K562 (cell line): ENCODE data around the gene FMN1. TPM values are rescaled to one million over a fixed set of nuclear protein-coding genes. Genes with fewer than 3 reads are reported as not detected.

ENCODE experiments used
- ATAC-seq: fragments of 200-7000 bp; cut with Tn5 transposase; 3 replicates; pipeline ENCODE4 v1.9.1; 2020; ENCODE audit warnings: moderate library complexity
- BruUV-seq: library from RNA; stranded (reverse); fragments of 400-500 nt; replicated peaks from 2 replicates; lab custom pipeline; 2021; lab: Mats Ljungman, UMichigan
- CTCF ChIA-PET: fragments of 300-600 bp; formaldehyde crosslinking; extraction: SDS; loops from one replicate; lab custom pipeline; 2021; ENCODE audit warnings: low intra/inter-chr PET ratio; lab: Yijun Ruan, JAX
- POLR2A ChIA-PET: fragments of 300-600, 350-650 bp; sonication (Branson Sonifier 250); formaldehyde crosslinking; extraction: SDS; loops from one replicate; lab custom pipeline; 2021; ENCODE audit warnings: antibody characterized with exemption, inconsistent platforms; lab: Yijun Ruan, JAX
- DNase-seq, 4 experiments: peaks; one replicate each; pipeline versions ENCODE4 v3.0.0 to v3.0.0-alpha.2; 2011 to 2018; ENCODE audit warnings: low spot score in 3 of 4, mixed read lengths in 3 of 4; ENCODE audit errors: extremely low read depth in 1 of 4
- FAIRE-seq: peaks from 2 replicates; lab custom pipeline; 2011; peaks lifted over from hg19 to GRCh38; lab: Jason Lieb, UNC
- H2AFZ ChIP-seq: 2 replicates; pipeline ENCODE4 v1.6.0; 2011; ENCODE audit warnings: low read depth, low read length, control low read depth, inconsistent platforms
- H3K27ac ChIP-seq: fragments of 200-600 bp; 3 replicates; pipeline ENCODE4 v1.8.0; 2011; ENCODE audit warnings: low read depth, mild to moderate bottlenecking, control low read depth, inconsistent platforms, low read length, moderate library complexity, mixed read lengths; ENCODE audit errors: extremely low read depth
- H3K27me3 ChIP-seq, 2 experiments: fragments of 300-600 bp in 1 of 2; 2 replicates in 1 of 2; 3 replicates in 1 of 2; pipeline versions ENCODE4 v1.6.0 to v1.8.0; 2011; ENCODE audit warnings: inconsistent platforms in 2 of 2, low read length in 2 of 2, mild to moderate bottlenecking in 1 of 2, mixed read lengths in 1 of 2, moderate library complexity in 1 of 2; ENCODE audit not compliant: control insufficient read depth in 2 of 2, insufficient read depth in 2 of 2
- H3K36me3 ChIP-seq: fragments of 300-600 bp; 3 replicates; pipeline ENCODE4 v1.8.0; 2011; ENCODE audit warnings: mild to moderate bottlenecking, low read length, inconsistent platforms; ENCODE audit not compliant: control insufficient read depth, insufficient read depth
- H3K4me1 ChIP-seq, 2 experiments: fragments of 200-600 bp in 1 of 2; replicated peaks in 1 of 2; 2 replicates in 1 of 2; 3 replicates in 1 of 2; pipeline versions ENCODE4 v1.5.1 to v1.8.0; 2011; ENCODE audit warnings: inconsistent platforms in 2 of 2, low read length in 2 of 2, mild to moderate bottlenecking in 1 of 2, mixed read lengths in 1 of 2, moderate library complexity in 1 of 2; ENCODE audit not compliant: control insufficient read depth in 2 of 2, insufficient read depth in 2 of 2
- H3K4me2 ChIP-seq: 2 replicates; pipeline ENCODE4 v1.6.1; 2011; ENCODE audit warnings: low read length, control low read depth, inconsistent platforms, mixed read lengths; ENCODE audit not compliant: insufficient read depth
- H3K4me3 ChIP-seq: fragments of 200-600 bp; sonication (generic), shearing (Covaris generic); 2 replicates; pipeline ENCODE4 v1.5.1; 2016; ENCODE audit warnings: control low read depth, inconsistent platforms
- H3K79me2 ChIP-seq: fragments of 200-600 bp; 3 replicates; pipeline ENCODE4 v1.8.0; 2011; ENCODE audit warnings: low read length, inconsistent platforms; ENCODE audit not compliant: control insufficient read depth, insufficient read depth
- H3K9ac ChIP-seq, 2 experiments: 2 replicates each; pipeline versions ENCODE4 v1.6.0 to v1.6.1; 2011; ENCODE audit warnings: low read depth in 2 of 2, low read length in 2 of 2, control low read depth in 1 of 2, inconsistent platforms in 1 of 2, mild to moderate bottlenecking in 1 of 2, mixed read lengths in 1 of 2; ENCODE audit not compliant: insufficient read depth in 1 of 2
- H3K9me1 ChIP-seq: one replicate; pipeline ENCODE4 v1.6.0; 2011; ENCODE audit warnings: inconsistent platforms, mild to moderate bottlenecking, low read length, moderate library complexity; ENCODE audit not compliant: control insufficient read depth, insufficient read depth
- H3K9me3 ChIP-seq: replicated peaks from 2 replicates; pipeline ENCODE4 v1.5.1; 2011; ENCODE audit warnings: low read depth, low read length, inconsistent platforms; ENCODE audit not compliant: control insufficient read depth, insufficient read depth
- H4K20me1 ChIP-seq: replicated peaks from 2 replicates; pipeline ENCODE4 v1.6.1; 2011; ENCODE audit warnings: low read length, inconsistent platforms, mixed read lengths; ENCODE audit not compliant: control insufficient read depth, insufficient read depth
- ATF7 ChIP-seq: fragments of 450-650 bp; IDR thresholded peaks from 2 replicates; pipeline ENCODE4 v1.7.1; 2014; ENCODE audit warnings: mild to moderate bottlenecking, moderate library complexity
- CAMTA2 ChIP-seq: fragments of 250-450 bp; sonication (Bioruptor Pico); conservative IDR thresholded peaks from 2 replicates; pipeline ENCODE4 v1.5.1; 2022
- CEBPB ChIP-seq: fragments of 450-650 bp; IDR thresholded peaks from 2 replicates; pipeline ENCODE4 v1.6.1; 2016; ENCODE audit warnings: missing genetic modification characterization, missing compliant biosample characterization
- CEBPG ChIP-seq, 3 experiments: fragments of 200-800 bp in 1 of 3; sonication (Bioruptor generic) in 1 of 3; sonication (generic) in 1 of 3; formaldehyde crosslinking in 1 of 3; IDR thresholded peaks in 2 of 3; conservative IDR thresholded peaks in 1 of 3; 2 replicates each; pipeline versions ENCODE4 v1.6.1 to v1.8.0; 2016 to 2022; ENCODE audit warnings: missing compliant biosample characterization in 2 of 3, missing genetic modification characterization in 2 of 3, mild to moderate bottlenecking in 1 of 3, missing genetic modification reagents in 1 of 3
- E4F1 ChIP-seq: fragments of 250-450 bp; sonication (Bioruptor Pico); IDR thresholded peaks from 2 replicates; pipeline ENCODE4 v1.5.0; 2021; ENCODE audit warnings: mild to moderate bottlenecking, borderline replicate concordance
- FOXK2 ChIP-seq, 2 experiments: fragments of 450-650 bp; IDR thresholded peaks in 1 of 2; conservative IDR thresholded peaks in 1 of 2; 2 replicates each; pipeline ENCODE4 v1.6.1; 2016; ENCODE audit warnings: low read depth in 2 of 2, mild to moderate bottlenecking in 1 of 2
- MIER1 ChIP-seq: fragments of 450-650 bp; IDR thresholded peaks from 2 replicates; pipeline ENCODE4 v1.6.1; 2016; ENCODE audit warnings: antibody characterized with exemption, mild to moderate bottlenecking, low read depth
- PHF21A ChIP-seq: fragments of 450-650 bp; IDR thresholded peaks from 2 replicates; pipeline ENCODE4 v1.6.1; 2017; ENCODE audit warnings: low read depth, borderline replicate concordance
- RHOXF2B ChIP-seq: fragments of 250-450 bp; sonication (Bioruptor Pico); conservative IDR thresholded peaks from 2 replicates; pipeline ENCODE4 v1.5.1; 2021
- SRF ChIP-seq, 2 experiments: fragments of 250-450, 450-650 bp in 1 of 2; sonication (Bioruptor Pico) in 1 of 2; sonication (generic) in 1 of 2; formaldehyde crosslinking; IDR thresholded peaks; 2 replicates each; pipeline versions ENCODE4 v1.5.0 to v1.5.1; 2020 to 2022; ENCODE audit warnings: mild to moderate bottlenecking in 1 of 2, missing genetic modification reagents in 1 of 2
- ZNF197 ChIP-seq: fragments of 200-800 bp; sonication (Bioruptor generic); IDR thresholded peaks from 2 replicates; pipeline ENCODE4 v1.6.1; 2016; ENCODE audit warnings: low read depth, missing genetic modification characterization, missing compliant biosample characterization
- ZNF316 ChIP-seq: fragments of 450-650 bp; IDR thresholded peaks from 2 replicates; pipeline ENCODE4 v1.6.1; 2016
- WGBS: fragments of 100-300 bp; shearing (Covaris generic); methylation state at CpG from one replicate; pipeline ENCODE4 v1.1.6; 2016; ENCODE audit warnings: low coverage, mixed read lengths; ENCODE audit not compliant: insufficient coverage; ENCODE audit errors: missing lambda C conversion rate; 5-methylcytosine and 5-hydroxymethylcytosine counted together
- in situ Hi-C: fragments of 300-500 bp; cut with MboI; formaldehyde crosslinking; loops from 4 replicates; pipeline ENCODE4 v1.15.0; 2018; ENCODE audit warnings: inconsistent platforms, mixed read lengths
- intact Hi-C: fragments of 100-400 bp; cut with micrococcal nuclease; formaldehyde crosslinking; loops from 2 replicates; pipeline ENCODE4 v1.14.2; 2022
- polyA plus RNA-seq, 8 experiments: library from polyadenylated mRNA; depleted of rRNA in 4 of 8; stranded (reverse) in 5 of 8; unstranded in 3 of 8; fragments of >200 nt; fragmentation: Nextera tagmentation in 2 of 8; fragmentation: Illumina TruSeq in 1 of 8; extraction: Ambion mirVana in 2 of 8; extraction: Trizol in 1 of 8; gene quantifications; 2 replicates each; pipeline versions ENCODE4 v1.2.1 to v1.2.3, GENCODE V29; 2011 to 2014; ENCODE audit warnings: inconsistent platforms in 1 of 8, missing spikeins in 1 of 8
- total RNA-seq, 7 experiments: library from RNA; depleted of rRNA in 6 of 7; stranded (reverse); fragments of >200 nt in 6 of 7; fragmentation: Illumina TruSeq in 2 of 7; extraction: Trizol in 2 of 7; gene quantifications; 2 replicates each; pipeline versions ENCODE4 v1.2.1 to v1.2.3, GENCODE V29; 2011 to 2021; ENCODE audit warnings: low replicate concordance in 1 of 7

Gene FMN1
- total and polyA plus RNA-seq, 9 of the 15 experiments (the other 6 are each of a cell fraction or from before 2014, with no cell fraction given), result 0.03 to 0.07 (median 0.04) TPM; not detected in 6

GRCh38 chr15:32927124-32927523 lies 267.4 kb downstream of the FMN1 start:
- Histone ChIP-seq H3K36me3 (no peaks in the 10 kb centered on the region), H4K20me1 (no peaks in the 10 kb centered on the region), H3K4me2 (no peak overlapping the region), H3K4me1 (no peaks in the 10 kb centered on the region), H3K27me3 (peaks cover 0 to 5% of the 10 kb centered on the region in 2 experiments; a peak in 3 of 5 replicates), H3K27ac (no peak overlapping the region), H3K9ac (no peak overlapping the region), H3K9me3 (no peaks in the 10 kb centered on the region), H3K9me1 (no peaks in the 10 kb centered on the region), H2AFZ (no peak overlapping the region), H3K79me2 (no peaks in the 10 kb centered on the region), H3K4me3 (no peak overlapping the region)
- no peak for DNase-seq
- BruUV-seq, result no TSS peak
- ChIA-PET CTCF (no interaction called here), POLR2A (no interaction called here)
- WGBS, result 3% methylated on average over 4 of the region's 4 CpGs
- intact Hi-C loops, result no loop called here
- no peak for FAIRE-seq
- no peak for ATAC-seq
- TF ChIP-seq CEBPG (CRISPR knock-in tag; IDR thresholded peaks at IDR 0.05), result no peak
- 0 out of 4 replicates have a peak, but pooled peaks of 1 of the 2 experiments have one; percentile 51 for TF ChIP-seq CEBPG (tag; conservative IDR thresholded peaks at IDR 0.05 in 1 of 2, IDR thresholded peaks at IDR 0.05 in 1 of 2)
- no peak for TF ChIP-seq FOXK2 (conservative IDR thresholded peaks at IDR 0.05 in 1 of 2, IDR thresholded peaks at IDR 0.05 in 1 of 2; ENCODE audit: low read depth in 2 of 2)
- TF ChIP-seq CEBPB (tag), result 0 out of 2 replicates have a peak, but pooled peaks have one; percentile 22
- TF ChIP-seq, all 486 proteins: peak for 2
- in situ Hi-C loops, result no loop called here

GRCh38 chr15:32923176-32923575 lies 271.3 kb downstream of the FMN1 start:
- WGBS, result 2% methylated on average over 5 of the region's 5 CpGs
- H3K4me2 ChIP-seq, result no peak overlapping the region
- BruUV-seq, result no TSS peak
- no peak overlapping the region for H2AFZ ChIP-seq
- no peaks in the 10 kb centered on the region for H3K4me1 ChIP-seq
- no peak overlapping the region for H3K4me3 ChIP-seq
- POLR2A ChIA-PET, result no interaction called here
- intact Hi-C loops, result no loop called here
- H3K9me3 ChIP-seq, result no peaks in the 10 kb centered on the region
- ATAC-seq (no peak), DNase-seq (no peak), FAIRE-seq (no peak)
- no peaks in the 10 kb centered on the region for H3K9me1 ChIP-seq
- H3K79me2 ChIP-seq, result no peaks in the 10 kb centered on the region
- no peaks in the 10 kb centered on the region for H3K36me3 ChIP-seq
- H3K27me3 ChIP-seq, result peaks cover 0 to 5% of the 10 kb centered on the region in 2 experiments; a peak in 3 of 5 replicates
- H4K20me1 ChIP-seq, result no peaks in the 10 kb centered on the region; the same call in 1 of the 2 replicates
- CTCF ChIA-PET, result no interaction called here
- in situ Hi-C loops, result no loop called here
- no peak for TF ChIP-seq ATF7
- no peak for TF ChIP-seq CAMTA2
- no peak for TF ChIP-seq ZNF197 (CRISPR knock-in tag)
- no peak for TF ChIP-seq PHF21A
- no peak for TF ChIP-seq MIER1
- TF ChIP-seq ZNF316, result no peak
- no peak for TF ChIP-seq RHOXF2B (CRISPR knock-in tag)
- no peak for TF ChIP-seq E4F1 (CRISPR knock-in tag)
- TF ChIP-seq SRF (CRISPR knock-in tag; IDR thresholded peaks at IDR 0.05), result no peak
- H3K9ac ChIP-seq, result no peak overlapping the region
- H3K27ac ChIP-seq, result no peak overlapping the region
